A673 (cell line): ENCODE measurements around the gene POU2AF3.

Experiments
- CTCF ChIP-seq: fragments of 300-800, 200-600 bp; sonication (generic); conservative IDR thresholded peaks from 2 replicates; pipeline ENCODE4 v1.5.1; 2017; ENCODE audit warnings: low read depth, mild to moderate bottlenecking, antibody characterized with exemption, low read length, moderate library complexity, mixed read lengths
- EZH2 ChIP-seq: fragments of 200-600 bp; sonication (generic); IDR thresholded peaks from 2 replicates; pipeline ENCODE4 v1.6.1; 2017; ENCODE audit warnings: borderline replicate concordance, low read depth, mild to moderate bottlenecking, mixed read lengths, antibody characterized with exemption, low read length; ENCODE audit not compliant: poor library complexity, severe bottlenecking

GRCh38 chr11:111253630-111254029 lies 44.7 kb upstream of the POU2AF3 start:
- no peak for TF ChIP-seq CTCF
- TF ChIP-seq EZH2: no peak
